NCI-H2227 treated with DMSO at 0.1 percent for 48 hours (cell line): ENCODE measurements around the gene REC8.

Experiments
- DNase-seq: peaks from one replicate; lab custom pipeline; 2025; lab: John Stamatoyannopoulos, UW

The REC8 gene

GRCh38 chr14:24171422-24172260 is at the start of gene REC8:
Gene REC8 (plus strand): TSS chr14:24172080. CDS start chr14:24172553, 473 bp downstream.
- DNase-seq: peak; percentile 98

- DNase-seq: no peak
These were observed 49.5 kb upstream of the REC8 start for GRCh38 chr14:24122416-24122815.

GRCh38 chr14:24122898-24123297 is 49.0 kb upstream of the REC8 start:
- no peak for DNase-seq

- no peak for DNase-seq
These were observed 48.2 kb upstream of the REC8 start for GRCh38 chr14:24123424-24124417.

- DNase-seq: no peak
These were observed 44.9 kb upstream of the REC8 start for GRCh38 chr14:24126939-24127338.

GRCh38 chr14:24127673-24128072 is 44.2 kb upstream of the REC8 start:
- no peak for DNase-seq

GRCh38 chr14:24129410-24129998 is 42.4 kb upstream of the REC8 start:
- DNase-seq: no peak

GRCh38 chr14:24130380-24130716 is 41.5 kb upstream of the REC8 start, which contains the start of gene FITM1:
Gene FITM1 (plus strand): TSS chr14:24130659. CDS start chr14:24131564, 905 bp downstream.
- DNase-seq: no peak

- DNase-seq: no peak
These were observed 40.9 kb upstream of the REC8 start for GRCh38 chr14:24130717-24131548.

- DNase-seq: no peak
These were observed 40.3 kb upstream of the REC8 start for GRCh38 chr14:24131549-24131966.

- DNase-seq: no peak
These were observed 39.7 kb upstream of the REC8 start for GRCh38 chr14:24132061-24132685.

GRCh38 chr14:24132976-24133375 is 38.9 kb upstream of the REC8 start:
- DNase-seq: no peak

GRCh38 chr14:24133735-24134134 is 38.1 kb upstream of the REC8 start:
- no peak for DNase-seq

- DNase-seq: peak; percentile 82
These were observed 36.4 kb upstream of the REC8 start for GRCh38 chr14:24135584-24135833.

GRCh38 chr14:24135834-24136683 is 35.8 kb upstream of the REC8 start, which contains the start of gene PSME1:
Gene PSME1 (plus strand): TSS chr14:24136194. CDS start chr14:24136263, 69 bp downstream.
- DNase-seq: peak; percentile 88

- DNase-seq: no peak
These were observed 35.0 kb upstream of the REC8 start for GRCh38 chr14:24136684-24137528.

- no peak for DNase-seq
These were observed 34.1 kb upstream of the REC8 start for GRCh38 chr14:24137529-24138395.
